GM12891 (cell line): ENCODE results near the gene MCM9.
A peak's percentile ranks its signal among the peaks of the same experiment; 100 is the strongest.

Experiments used
- POLR2A ChIP-seq: IDR thresholded peaks from 2 replicates; pipeline ENCODE4 v1.6.1; 2011; ENCODE audit warnings: low read depth, low read length, control low read depth
- POLR2AphosphoS5 ChIP-seq: IDR thresholded peaks from 2 replicates; pipeline ENCODE4 v1.6.1; 2011; ENCODE audit warnings: low read depth, low read length, control low read depth
- SPI1 ChIP-seq: IDR thresholded peaks from 2 replicates; pipeline ENCODE4 v1.6.1; 2011; ENCODE audit warnings: low read depth, low read length, control low read depth
- TAF1 ChIP-seq: IDR thresholded peaks from 2 replicates; pipeline ENCODE4 v1.6.1; 2011; ENCODE audit warnings: low read depth, low read length, control low read depth

- TF ChIP-seq POLR2AphosphoS5 (peak; percentile 61; the same call in 1 of the 2 replicates), POLR2A (peak; percentile 71; the same call in 1 of the 2 replicates), TAF1 (no peak), SPI1 (no peak)
Measured at GRCh38 chr6:118894425-118895260, 40.3 kb downstream of the MCM9 start.
